GM23338 (cell line): ENCODE results near the gene TSPYL4.

Source experiments
- CREB1 ChIP-seq: fragments of 250-450 bp; sonication (Bioruptor Pico); IDR thresholded peaks from 2 replicates; pipeline ENCODE4 v1.5.0; 2020; ENCODE audit warnings: low read depth, mild to moderate bottlenecking, moderate library complexity
- CTCF ChIP-seq, 2 experiments: fragments of 200-600 bp in 1 of 2; sonication (generic) in 1 of 2; conservative IDR thresholded peaks; 2 replicates each; pipeline versions ENCODE4 v1.5.1 to v1.6.1; 2016 to 2017; ENCODE audit warnings: antibody characterized with exemption in 2 of 2, low read depth in 2 of 2, mild to moderate bottlenecking in 2 of 2, moderate library complexity in 1 of 2
- EZH2 ChIP-seq: fragments of 200-600 bp; sonication (generic); IDR thresholded peaks from one replicate; pipeline ENCODE4 v1.8.0; 2017; ENCODE audit warnings: antibody characterized with exemption, mild to moderate bottlenecking, low read depth; ENCODE audit not compliant: unreplicated experiment
- EZH2phosphoT487 ChIP-seq: fragments of 200-600 bp; sonication (generic); IDR thresholded peaks from one replicate; pipeline ENCODE4 v1.8.1; 2018; ENCODE audit warnings: antibody characterized with exemption; ENCODE audit not compliant: unreplicated experiment
- POLR2AphosphoS5 ChIP-seq: IDR thresholded peaks from 2 replicates; pipeline ENCODE4 v1.6.1; 2016; ENCODE audit warnings: antibody characterized with exemption, low read depth
- REST ChIP-seq: IDR thresholded peaks from one replicate; pipeline ENCODE4 v1.6.1; 2018; ENCODE audit warnings: antibody characterized with exemption; ENCODE audit not compliant: unreplicated experiment
- STAT1 ChIP-seq: IDR thresholded peaks from one replicate; pipeline ENCODE4 v1.6.1; 2016; ENCODE audit warnings: antibody characterized with exemption; ENCODE audit not compliant: unreplicated experiment
- ZNF462 ChIP-seq: fragments of 250-450 bp; sonication (Bioruptor Pico); IDR thresholded peaks from 2 replicates; pipeline ENCODE4 v1.5.0; 2020; ENCODE audit warnings: mild to moderate bottlenecking, moderate library complexity

- no peak for TF ChIP-seq CTCF (conservative IDR thresholded peaks at IDR 0.05; ENCODE audit: low read depth in 2 of 2)
- no peak for TF ChIP-seq REST
- no peak for TF ChIP-seq POLR2AphosphoS5
- no peak for TF ChIP-seq STAT1
- TF ChIP-seq CREB1, result no peak
- no peak for TF ChIP-seq EZH2phosphoT487
- no peak for TF ChIP-seq ZNF462 (CRISPR knock-in tag)
- no peak for TF ChIP-seq EZH2
These were observed 14.6 kb downstream of the TSPYL4 start for GRCh38 chr6:116239256-116239655.
